Calu3 (cell line): Measurements from ENCODE around the gene BRSK1. TPM values are rescaled to one million over a fixed set of nuclear protein-coding genes. Genes with fewer than 3 reads are reported as not detected.

Experiments used
- BruUV-seq: library from RNA; stranded (reverse); fragments of 400-500 nt; replicated peaks from 2 replicates; lab custom pipeline; 2021; lab: Mats Ljungman, UMichigan
- CTCF ChIA-PET: fragments of 300-600 bp; sonication (Branson Sonifier 250); formaldehyde crosslinking; loops from one replicate; lab custom pipeline; 2022; ENCODE audit warnings: antibody characterized with exemption; lab: Charles Lee
- DNase-seq: peaks from one replicate; pipeline ENCODE4 v3.0.0; 2022
- H3K27ac Mint-ChIP-seq: one replicate; pipeline ENCODE4 v1.8.0; 2022; ENCODE audit warnings: mixed read lengths; ENCODE audit not compliant: unreplicated experiment
- H3K27me3 Mint-ChIP-seq: one replicate; pipeline ENCODE4 v1.8.0; 2022; ENCODE audit warnings: mixed read lengths; ENCODE audit not compliant: unreplicated experiment
- H3K36me3 Mint-ChIP-seq: one replicate; pipeline ENCODE4 v1.8.0; 2022; ENCODE audit warnings: mild to moderate bottlenecking, moderate library complexity, mixed read lengths; ENCODE audit not compliant: insufficient read depth, unreplicated experiment
- H3K4me1 Mint-ChIP-seq: one replicate; pipeline ENCODE4 v1.8.0; 2022; ENCODE audit warnings: mild to moderate bottlenecking, low read depth, mixed read lengths; ENCODE audit not compliant: unreplicated experiment
- H3K4me3 Mint-ChIP-seq: one replicate; pipeline ENCODE4 v1.8.0; 2022; ENCODE audit warnings: mild to moderate bottlenecking, low read depth, moderate library complexity, mixed read lengths; ENCODE audit not compliant: unreplicated experiment
- H3K9me3 Mint-ChIP-seq: one replicate; pipeline ENCODE4 v1.8.0; 2022; ENCODE audit warnings: low read depth, mixed read lengths; ENCODE audit not compliant: unreplicated experiment
- CTCF ChIP-seq: fragments of 200-600 bp; IDR thresholded peaks from one replicate; pipeline ENCODE4 v1.8.0; 2022; ENCODE audit warnings: antibody characterized with exemption; ENCODE audit not compliant: unreplicated experiment
- intact Hi-C: fragments of 100-400 bp; cut with micrococcal nuclease; formaldehyde crosslinking; loops from one replicate; pipeline ENCODE4 v1.10.0; 2022; ENCODE audit not compliant: unreplicated experiment
- total RNA-seq: library from RNA; stranded (reverse); gene quantifications from 2 replicates; pipeline ENCODE4 v1.2.3, GENCODE V29; 2022

Gene BRSK1
- total RNA-seq, 1 experiment from 2014 or later: 3.8 TPM

GRCh38 chr19:55297267-55297666 is 13.5 kb downstream of the BRSK1 start:
- CTCF ChIA-PET: interaction anchor here (0.5 kb wide), 1 partner anchor 163 kb away, joined by 4 read pairs; no protein-coding TSS in a partner anchor
- no TSS peak for BruUV-seq
- Mint-ChIP-seq H3K27me3 (peaks cover 33% of the 10 kb centered on the region), H3K27ac (no peak overlapping the region), H3K36me3 (peaks cover 11% of the 10 kb centered on the region), H3K4me3 (no peak overlapping the region), H3K4me1 (peaks cover 10% of the 10 kb centered on the region), H3K9me3 (no peaks in the 10 kb centered on the region)
- DNase-seq: no peak
- TF ChIP-seq CTCF: no peak
- intact Hi-C loops: loop anchor here (10.0 kb wide), 1 partner anchor 208 kb away; no protein-coding TSS in a partner anchor

GRCh38 chr19:55299991-55300390 is 16.2 kb downstream of the BRSK1 start:
- intact Hi-C loops: loop anchor here (5.0 to 10.0 kb wide), 2 partner anchors 82 to 205 kb away; partner anchors contain the start of gene TMEM238
- peaks cover 10% of the 10 kb centered on the region for H3K4me1 Mint-ChIP-seq
- H3K27ac Mint-ChIP-seq: no peak overlapping the region
- no TSS peak for BruUV-seq
- CTCF ChIA-PET: no interaction called here
- no peak overlapping the region for H3K4me3 Mint-ChIP-seq
- TF ChIP-seq CTCF: no peak
- H3K36me3 Mint-ChIP-seq: peaks cover 11% of the 10 kb centered on the region
- no peak for DNase-seq
- H3K27me3 Mint-ChIP-seq: peaks cover 33% of the 10 kb centered on the region
- no peaks in the 10 kb centered on the region for H3K9me3 Mint-ChIP-seq

GRCh38 chr19:55300886-55301458 is 17.2 kb downstream of the BRSK1 start:
- BruUV-seq: no TSS peak
- H3K9me3 Mint-ChIP-seq: no peaks in the 10 kb centered on the region
- peaks cover 11% of the 10 kb centered on the region for H3K36me3 Mint-ChIP-seq
- no peak for TF ChIP-seq CTCF
- H3K27ac Mint-ChIP-seq: no peak overlapping the region
- CTCF ChIA-PET: interaction anchor here (0.5 to 3.1 kb wide), 11 partner anchors 13 to 299 kb away, joined by 3 to 35 read pairs (median 4); partner anchors contain the start of genes KMT5C, TMEM238 and ZNF524
- no peak for DNase-seq
- peak overlapping the region; percentile 75 for H3K4me3 Mint-ChIP-seq
- intact Hi-C loops: loop anchor here (5.0 kb wide), 1 partner anchor 81 kb away; the partner anchor contains the start of gene TMEM238
- H3K4me1 Mint-ChIP-seq: peaks cover 10% of the 10 kb centered on the region
- H3K27me3 Mint-ChIP-seq: peaks cover 33% of the 10 kb centered on the region

- peak overlapping the region; percentile 75 for H3K4me3 Mint-ChIP-seq
- peak; percentile 96 for DNase-seq
- H3K27me3 Mint-ChIP-seq: peaks cover 33% of the 10 kb centered on the region
- CTCF ChIA-PET: interaction anchor here (0.5 to 3.1 kb wide), 14 partner anchors 14 to 299 kb away, joined by 3 to 35 read pairs (median 4); partner anchors contain the start of genes KMT5C, TMEM238 and ZNF524
- no TSS peak for BruUV-seq
- peak; percentile 99 for TF ChIP-seq CTCF
- peaks cover 10% of the 10 kb centered on the region for H3K4me1 Mint-ChIP-seq
- peaks cover 11% of the 10 kb centered on the region for H3K36me3 Mint-ChIP-seq
- no peaks in the 10 kb centered on the region for H3K9me3 Mint-ChIP-seq
- intact Hi-C loops: loop anchor here (5.0 kb wide), 1 partner anchor 81 kb away; the partner anchor contains the start of gene TMEM238
- H3K27ac Mint-ChIP-seq: peak overlapping the region; percentile 42
Observed at GRCh38 chr19:55301459-55302317, 17.9 kb downstream of the BRSK1 start.
